Mesenteric fat pad (tissue), 1 donor: ENCODE measurements around the gene CCND3. TPM values are rescaled to one million over a fixed set of nuclear protein-coding genes. Genes with fewer than 3 reads are reported as not detected.

ENCODE experiments used
- total RNA-seq: library from RNA; stranded (reverse); fragmentation: NEBNext Ultra II Directional; extraction: Animal tissue kit (Norgen Biotek cat#: 25700); gene quantifications from one replicate; pipeline ENCODE4 v1.2.1, GENCODE V29; 2021
- donor health status: DM: yes; HTN: yes; CAD: no.

Gene CCND3
- total RNA-seq, 1 donor from 2014 or later: 104 TPM

Other genes with a start within 250 kb of the CCND3 start
- gene TFEB, start 206.2 kb downstream of the CCND3 start, total RNA-seq: 17.9 TPM
- gene PGC, start 194.4 kb downstream of the CCND3 start, total RNA-seq: not detected
- gene FRS3, start 161.9 kb downstream of the CCND3 start, total RNA-seq: 3.4 TPM
- gene PRICKLE4, start 161.0 kb downstream of the CCND3 start, total RNA-seq: 2.0 TPM
- gene TOMM6, start 154.1 kb downstream of the CCND3 start, total RNA-seq: 123 TPM
- gene USP49, start 46.4 kb downstream of the CCND3 start, total RNA-seq: 8.3 TPM
- gene MED20, start 20.7 kb downstream of the CCND3 start, total RNA-seq: 16.5 TPM
- gene BYSL, start 20.3 kb downstream of the CCND3 start, total RNA-seq: 31.1 TPM
- gene TAF8, start 108.7 kb upstream of the CCND3 start, total RNA-seq: 36.8 TPM
- gene C6orf132, start 200.8 kb upstream of the CCND3 start, total RNA-seq: 1.3 TPM
- not detected for gene GUCA1A, start 231.6 kb upstream of the CCND3 start, total RNA-seq